SK-N-SH treated with all-trans-retinoic acid at 6 μM for 48 hours (cell line): Measurements from ENCODE around the gene CCDC183.
A peak's percentile ranks its signal among the peaks of the same experiment; 100 is the strongest.

Source experiments
- ATAC-seq: fragments of 200-7000 bp; cut with Tn5 transposase; 3 replicates; pipeline ENCODE4 v1.9.1; 2020; ENCODE audit warnings: mild to moderate bottlenecking, moderate library complexity
- ARNTL ChIP-seq: fragments of 450-650 bp; formaldehyde crosslinking; IDR thresholded peaks from 2 replicates; pipeline ENCODE4 v1.5.0; 2020; ENCODE audit warnings: low read depth, mild to moderate bottlenecking, moderate library complexity, borderline replicate concordance
- BACH2 ChIP-seq: fragments of 250-450 bp; sonication (Bioruptor Pico); IDR thresholded peaks from 2 replicates; pipeline ENCODE4 v1.9.0; 2021; ENCODE audit warnings: mild to moderate bottlenecking, borderline replicate concordance
- CSDC2 ChIP-seq: fragments of 250-450 bp; sonication (Bioruptor Pico); IDR thresholded peaks from 2 replicates; pipeline ENCODE4 v1.5.0; 2020; ENCODE audit warnings: mild to moderate bottlenecking, moderate library complexity
- ESRRG ChIP-seq: fragments of 250-450 bp; sonication (Bioruptor Pico); IDR thresholded peaks from 2 replicates; pipeline ENCODE4 v1.6.1; 2021; ENCODE audit warnings: mild to moderate bottlenecking
- GLIS3 ChIP-seq: fragments of 250-450 bp; sonication (Bioruptor Pico); IDR thresholded peaks from 2 replicates; pipeline ENCODE4 v1.5.0; 2020; ENCODE audit warnings: mild to moderate bottlenecking, moderate library complexity
- ISL1 ChIP-seq: fragments of 250-450 bp; sonication (Bioruptor Pico); IDR thresholded peaks from 2 replicates; pipeline ENCODE4 v2.1.2; 2022; ENCODE audit warnings: mild to moderate bottlenecking, moderate library complexity
- OSR1 ChIP-seq: fragments of 250-450 bp; sonication (Bioruptor Pico); IDR thresholded peaks from 2 replicates; pipeline ENCODE4 v1.8.0; 2022; ENCODE audit warnings: moderate library complexity, mild to moderate bottlenecking, inconsistent platforms
- PPARA ChIP-seq: fragments of 250-450 bp; sonication (Bioruptor Pico); IDR thresholded peaks from 2 replicates; pipeline ENCODE4 v1.5.0; 2020; ENCODE audit warnings: mild to moderate bottlenecking, borderline replicate concordance
- RARB ChIP-seq: fragments of 250-450 bp; sonication (Bioruptor Pico); IDR thresholded peaks from 2 replicates; pipeline ENCODE4 v1.8.0; 2021; ENCODE audit warnings: mild to moderate bottlenecking, moderate library complexity
- SNAI2 ChIP-seq: fragments of 250-450 bp; sonication (Bioruptor Pico); IDR thresholded peaks from 2 replicates; pipeline ENCODE4 v1.5.0; 2020; ENCODE audit warnings: mild to moderate bottlenecking, moderate library complexity
- TCF4 ChIP-seq: fragments of 250-450 bp; sonication (Bioruptor Pico); IDR thresholded peaks from 2 replicates; pipeline ENCODE4 v1.8.0; 2021; ENCODE audit warnings: mild to moderate bottlenecking, moderate library complexity, borderline replicate concordance
- TOX ChIP-seq: fragments of 250-450 bp; sonication (Bioruptor Pico); IDR thresholded peaks from 2 replicates; pipeline ENCODE4 v1.8.0; 2021; ENCODE audit warnings: mild to moderate bottlenecking, moderate library complexity, borderline replicate concordance
- ZC3H10 ChIP-seq: fragments of 250-450 bp; sonication (Bioruptor Pico); IDR thresholded peaks from 2 replicates; pipeline ENCODE4 v1.5.1; 2021; ENCODE audit warnings: mild to moderate bottlenecking, moderate library complexity
- ZFP3 ChIP-seq: fragments of 250-450 bp; sonication (Bioruptor Pico); IDR thresholded peaks from 2 replicates; pipeline ENCODE4 v1.5.0; 2020; ENCODE audit warnings: mild to moderate bottlenecking, moderate library complexity
- ZNF70 ChIP-seq: fragments of 450-650 bp; formaldehyde crosslinking; IDR thresholded peaks from 2 replicates; pipeline ENCODE4 v1.5.0; 2020; ENCODE audit warnings: mild to moderate bottlenecking, moderate library complexity
- ZNF8 ChIP-seq: fragments of 450-650 bp; formaldehyde crosslinking; IDR thresholded peaks from 2 replicates; pipeline ENCODE4 v1.5.0; 2020; ENCODE audit warnings: mild to moderate bottlenecking, moderate library complexity
- TF ChIP-seq, protein P1 (sequence below): fragments of 250-450 bp; sonication (Bioruptor Pico); IDR thresholded peaks from 2 replicates; pipeline ENCODE4 v1.5.1; 2020; ENCODE audit warnings: low read depth, mild to moderate bottlenecking, moderate library complexity
- TF ChIP-seq, protein P2 (sequence below): fragments of 250-450 bp; sonication (Bioruptor Pico); IDR thresholded peaks from 2 replicates; pipeline ENCODE4 v1.5.1; 2021; ENCODE audit warnings: mild to moderate bottlenecking, moderate library complexity
- TF ChIP-seq, protein P3 (sequence below): fragments of 250-450 bp; sonication (Bioruptor Pico); IDR thresholded peaks from 2 replicates; pipeline ENCODE4 v1.8.0; 2020; ENCODE audit warnings: mild to moderate bottlenecking, moderate library complexity, borderline replicate concordance
- TF ChIP-seq, protein P4 (sequence below): fragments of 250-450 bp; sonication (Bioruptor Pico); IDR thresholded peaks from 2 replicates; pipeline ENCODE4 v1.8.0; 2021; ENCODE audit warnings: low read depth, mild to moderate bottlenecking, moderate library complexity, borderline replicate concordance

Gene CCDC183

DNA sequence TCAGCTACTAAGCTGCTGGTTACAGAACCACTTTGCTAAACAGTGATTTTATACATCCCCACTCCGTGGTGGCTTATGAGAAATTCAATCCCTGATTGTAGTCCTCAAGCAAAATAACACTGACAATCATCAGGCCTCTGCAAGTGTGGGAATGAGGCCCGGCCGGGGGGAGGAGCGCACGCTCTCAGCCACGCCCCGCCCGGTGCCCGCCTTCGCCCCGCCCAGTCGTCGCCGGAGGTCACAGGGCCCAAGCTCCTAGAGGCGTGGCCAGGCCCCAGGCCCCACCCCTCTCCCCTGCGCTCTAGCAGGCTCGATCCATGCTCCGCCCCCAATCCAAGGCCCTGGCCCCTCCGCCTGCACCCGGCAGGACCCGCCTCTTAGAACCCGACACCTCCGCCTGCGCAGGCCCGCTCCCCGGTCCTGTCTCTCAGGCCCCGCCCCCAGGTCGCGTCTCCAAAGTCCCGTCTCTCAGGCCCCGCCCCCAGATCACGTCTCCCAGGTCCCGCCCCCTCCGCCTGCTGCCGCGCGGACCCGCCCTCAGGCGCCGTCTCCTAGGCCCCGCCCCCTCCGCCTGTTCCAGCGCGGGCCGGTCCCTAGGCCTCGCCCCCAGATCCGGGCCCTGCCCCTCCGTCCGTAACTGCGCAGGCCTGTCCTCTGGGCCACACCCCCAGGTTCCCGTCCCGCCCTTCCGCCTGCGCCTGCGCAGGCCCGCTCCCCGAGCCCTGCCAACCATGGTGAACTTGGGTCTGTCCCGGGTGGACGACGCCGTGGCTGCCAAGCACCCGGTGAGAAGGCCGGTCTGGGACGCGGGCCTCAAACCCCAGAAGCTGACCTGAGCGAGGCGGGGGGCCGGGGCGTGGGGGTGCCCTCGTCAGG, 5.3 kb upstream of the CCDC183 start, which contains the start of gene TMEM141:
Gene TMEM141, plus strand, starts transcription at position 705 of the 876 bp plus-strand sequence. Its CDS starts 27 bp downstream, at position 732.
- no peak for TF ChIP-seq OSR1
- TF ChIP-seq ZNF70 (CRISPR knock-in tag) = no peak
- TF ChIP-seq, protein P1, sequence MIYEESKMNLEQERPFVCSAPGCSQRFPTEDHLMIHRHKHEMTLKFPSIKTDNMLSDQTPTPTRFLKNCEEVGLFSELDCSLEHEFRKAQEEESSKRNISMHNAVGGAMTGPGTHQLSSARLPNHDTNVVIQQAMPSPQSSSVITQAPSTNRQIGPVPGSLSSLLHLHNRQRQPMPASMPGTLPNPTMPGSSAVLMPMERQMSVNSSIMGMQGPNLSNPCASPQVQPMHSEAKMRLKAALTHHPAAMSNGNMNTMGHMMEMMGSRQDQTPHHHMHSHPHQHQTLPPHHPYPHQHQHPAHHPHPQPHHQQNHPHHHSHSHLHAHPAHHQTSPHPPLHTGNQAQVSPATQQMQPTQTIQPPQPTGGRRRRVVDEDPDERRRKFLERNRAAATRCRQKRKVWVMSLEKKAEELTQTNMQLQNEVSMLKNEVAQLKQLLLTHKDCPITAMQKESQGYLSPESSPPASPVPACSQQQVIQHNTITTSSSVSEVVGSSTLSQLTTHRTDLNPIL (CRISPR knock-in tag) = no peak
- no peak for TF ChIP-seq PPARA
- TF ChIP-seq TCF4 (CRISPR knock-in tag) = no peak
- TF ChIP-seq SNAI2 (CRISPR knock-in tag) = no peak
- no peak for TF ChIP-seq CSDC2 (CRISPR knock-in tag)

DNA sequence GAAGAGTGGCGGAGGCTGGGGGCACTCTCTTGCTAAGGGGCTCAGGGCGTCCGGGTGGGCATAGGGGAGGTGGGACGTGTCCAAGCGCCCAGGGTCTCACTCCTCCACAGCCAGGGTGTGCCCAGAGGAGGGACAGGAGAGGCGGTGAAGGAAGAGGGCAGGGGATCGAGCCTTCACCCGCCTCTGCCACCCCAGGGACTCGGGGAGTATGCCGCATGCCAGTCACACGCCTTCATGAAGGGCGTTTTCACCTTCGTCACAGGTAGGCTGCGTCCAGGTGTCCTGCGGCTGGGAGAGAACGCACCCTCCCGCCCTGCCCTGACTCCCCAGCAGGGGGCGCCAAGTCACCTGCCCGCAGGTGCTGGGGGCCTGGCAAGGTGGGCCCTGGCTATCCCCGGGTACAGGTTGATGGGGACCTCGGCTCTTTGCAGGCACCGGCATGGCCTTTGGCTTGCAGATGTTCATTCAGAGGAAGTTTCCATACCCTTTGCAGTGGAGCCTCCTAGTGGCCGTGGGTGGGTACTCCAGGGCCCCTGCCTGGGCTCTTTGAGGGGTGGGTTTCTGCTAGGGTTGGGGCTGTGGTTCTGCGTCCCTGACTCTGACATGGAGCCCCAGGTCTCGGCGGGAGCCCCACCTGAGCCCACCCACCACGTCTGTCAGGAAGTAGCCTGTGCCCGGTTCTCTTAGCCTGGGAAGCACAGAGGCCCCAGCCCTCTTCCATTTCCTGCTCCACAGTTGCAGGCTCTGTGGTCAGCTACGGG, 4.4 kb upstream of the CCDC183 start:
- TF ChIP-seq ZNF70 (CRISPR knock-in tag) (no peak), TCF4 (CRISPR knock-in tag) (no peak), ZC3H10 (CRISPR knock-in tag) (no peak), SNAI2 (CRISPR knock-in tag) (no peak), OSR1 (no peak), CSDC2 (CRISPR knock-in tag) (no peak), RARB (CRISPR knock-in tag) (no peak), BACH2 (CRISPR knock-in tag) (no peak), TOX (CRISPR knock-in tag) (no peak), ARNTL (CRISPR knock-in tag) (no peak), ZNF8 (CRISPR knock-in tag) (no peak), ISL1 (no peak)
- TF ChIP-seq, protein P1 (CRISPR knock-in tag) = no peak
- TF ChIP-seq, protein P2, sequence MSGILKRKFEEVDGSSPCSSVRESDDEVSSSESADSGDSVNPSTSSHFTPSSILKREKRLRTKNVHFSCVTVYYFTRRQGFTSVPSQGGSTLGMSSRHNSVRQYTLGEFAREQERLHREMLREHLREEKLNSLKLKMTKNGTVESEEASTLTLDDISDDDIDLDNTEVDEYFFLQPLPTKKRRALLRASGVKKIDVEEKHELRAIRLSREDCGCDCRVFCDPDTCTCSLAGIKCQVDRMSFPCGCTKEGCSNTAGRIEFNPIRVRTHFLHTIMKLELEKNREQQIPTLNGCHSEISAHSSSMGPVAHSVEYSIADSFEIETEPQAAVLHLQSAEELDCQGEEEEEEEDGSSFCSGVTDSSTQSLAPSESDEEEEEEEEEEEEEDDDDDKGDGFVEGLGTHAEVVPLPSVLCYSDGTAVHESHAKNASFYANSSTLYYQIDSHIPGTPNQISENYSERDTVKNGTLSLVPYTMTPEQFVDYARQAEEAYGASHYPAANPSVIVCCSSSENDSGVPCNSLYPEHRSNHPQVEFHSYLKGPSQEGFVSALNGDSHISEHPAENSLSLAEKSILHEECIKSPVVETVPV (CRISPR knock-in tag) = no peak
- TF ChIP-seq, protein P3, sequence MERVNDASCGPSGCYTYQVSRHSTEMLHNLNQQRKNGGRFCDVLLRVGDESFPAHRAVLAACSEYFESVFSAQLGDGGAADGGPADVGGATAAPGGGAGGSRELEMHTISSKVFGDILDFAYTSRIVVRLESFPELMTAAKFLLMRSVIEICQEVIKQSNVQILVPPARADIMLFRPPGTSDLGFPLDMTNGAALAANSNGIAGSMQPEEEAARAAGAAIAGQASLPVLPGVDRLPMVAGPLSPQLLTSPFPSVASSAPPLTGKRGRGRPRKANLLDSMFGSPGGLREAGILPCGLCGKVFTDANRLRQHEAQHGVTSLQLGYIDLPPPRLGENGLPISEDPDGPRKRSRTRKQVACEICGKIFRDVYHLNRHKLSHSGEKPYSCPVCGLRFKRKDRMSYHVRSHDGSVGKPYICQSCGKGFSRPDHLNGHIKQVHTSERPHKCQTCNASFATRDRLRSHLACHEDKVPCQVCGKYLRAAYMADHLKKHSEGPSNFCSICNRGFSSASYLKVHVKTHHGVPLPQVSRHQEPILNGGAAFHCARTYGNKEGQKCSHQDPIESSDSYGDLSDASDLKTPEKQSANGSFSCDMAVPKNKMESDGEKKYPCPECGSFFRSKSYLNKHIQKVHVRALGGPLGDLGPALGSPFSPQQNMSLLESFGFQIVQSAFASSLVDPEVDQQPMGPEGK = no peak
- peak; percentile 14 for ATAC-seq

More for the DNA sequence above, 5.3 kb upstream of the CCDC183 start, which contains the start of gene TMEM141:
- ATAC-seq = peak; percentile 93

DNA sequence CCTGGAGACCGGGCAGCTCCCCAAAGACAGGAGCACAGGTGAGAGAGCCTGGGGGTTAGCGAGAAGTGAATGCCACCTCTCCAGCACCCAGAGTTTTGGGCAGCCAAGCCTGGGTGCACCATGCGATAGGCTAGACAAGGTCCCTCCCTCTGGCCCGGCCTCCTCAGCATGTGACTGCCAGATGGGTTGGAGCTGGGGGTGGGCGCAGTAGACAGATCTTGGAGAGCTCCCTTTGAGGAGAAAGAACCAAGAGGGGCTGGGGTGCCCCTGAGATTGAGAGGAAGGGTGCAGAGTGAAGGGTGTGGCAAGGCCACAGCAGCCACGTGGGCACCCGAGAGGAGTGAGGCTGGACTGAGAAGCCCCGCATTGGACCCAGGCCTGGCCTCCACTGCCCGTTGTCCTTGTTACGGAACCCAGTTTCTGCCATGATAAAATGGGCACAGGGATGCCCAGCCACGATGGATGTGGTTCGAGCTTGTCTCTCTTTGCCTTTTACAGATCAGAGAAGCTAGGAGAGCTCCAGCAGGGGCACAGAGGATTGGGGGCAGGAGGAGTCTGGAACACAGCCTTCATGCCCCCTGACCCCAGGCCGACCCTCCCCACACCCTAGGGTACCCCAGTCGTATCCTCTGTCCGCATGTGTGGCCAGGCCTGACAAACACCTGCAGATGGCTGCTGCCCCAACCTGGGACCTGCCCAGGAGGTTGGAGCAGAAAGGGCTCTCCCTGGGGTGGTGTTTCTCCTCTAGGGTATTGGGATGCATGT, 3.6 kb upstream of the CCDC183 start:
- TF ChIP-seq SNAI2 (CRISPR knock-in tag) (no peak), PPARA (no peak), TOX (CRISPR knock-in tag) (no peak), ZNF8 (CRISPR knock-in tag) (no peak), ZC3H10 (CRISPR knock-in tag) (no peak), GLIS3 (CRISPR knock-in tag) (no peak), CSDC2 (CRISPR knock-in tag) (no peak), ISL1 (no peak), ESRRG (CRISPR knock-in tag) (no peak), ARNTL (CRISPR knock-in tag) (no peak), ZNF70 (CRISPR knock-in tag) (no peak), RARB (CRISPR knock-in tag) (no peak), ZFP3 (CRISPR knock-in tag) (no peak), BACH2 (CRISPR knock-in tag) (no peak)
- TF ChIP-seq, protein P4, sequence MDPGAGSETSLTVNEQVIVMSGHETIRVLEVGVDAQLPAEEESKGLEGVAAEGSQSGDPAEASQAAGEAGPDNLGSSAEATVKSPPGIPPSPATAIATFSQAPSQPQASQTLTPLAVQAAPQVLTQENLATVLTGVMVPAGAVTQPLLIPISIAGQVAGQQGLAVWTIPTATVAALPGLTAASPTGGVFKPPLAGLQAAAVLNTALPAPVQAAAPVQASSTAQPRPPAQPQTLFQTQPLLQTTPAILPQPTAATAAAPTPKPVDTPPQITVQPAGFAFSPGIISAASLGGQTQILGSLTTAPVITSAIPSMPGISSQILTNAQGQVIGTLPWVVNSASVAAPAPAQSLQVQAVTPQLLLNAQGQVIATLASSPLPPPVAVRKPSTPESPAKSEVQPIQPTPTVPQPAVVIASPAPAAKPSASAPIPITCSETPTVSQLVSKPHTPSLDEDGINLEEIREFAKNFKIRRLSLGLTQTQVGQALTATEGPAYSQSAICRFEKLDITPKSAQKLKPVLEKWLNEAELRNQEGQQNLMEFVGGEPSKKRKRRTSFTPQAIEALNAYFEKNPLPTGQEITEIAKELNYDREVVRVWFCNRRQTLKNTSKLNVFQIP (CRISPR knock-in tag) = no peak
- TF ChIP-seq, protein P1 (CRISPR knock-in tag) = no peak
- TF ChIP-seq, protein P2 (CRISPR knock-in tag) = no peak
- ATAC-seq = no peak
